Esophagus squamous epithelium (tissue), 5 donors: ENCODE data around the gene KMT2E. TPM values are rescaled to one million over a fixed set of nuclear protein-coding genes. Genes with fewer than 3 reads are reported as not detected.
"Not testable (repeated sequence)": the region's sequence is repeated elsewhere in the genome, so short reads cannot be mapped to it uniquely, and the experiment has no call there.

Experiments used
- DNase-seq: peaks from one replicate; lab custom pipeline; 2025; lab: John Stamatoyannopoulos, UW
- H3K27ac ChIP-seq, 4 donors: fragments of 200-600 bp; sonication (generic); one replicate each; pipeline ENCODE4 v1.5.1; 2016 to 2019; ENCODE audit warnings: mild to moderate bottlenecking in 1 of 4
- H3K27me3 ChIP-seq, 4 donors: fragments of 200-600 bp; sonication (generic); 1 replicate in 3 of 4; 2 replicates in 1 of 4; pipeline versions ENCODE4 v1.5.1 to v1.6.0; 2017 to 2021; ENCODE audit warnings: antibody characterized with exemption in 1 of 4
- H3K36me3 ChIP-seq, 3 donors: fragments of 200-600 bp; sonication (generic); one replicate each; pipeline ENCODE4 v1.5.1; 2016 to 2019
- H3K4me1 ChIP-seq, 3 donors: fragments of 200-600 bp; sonication (generic); one replicate each; pipeline ENCODE4 v1.5.1; 2017 to 2019
- H3K4me3 ChIP-seq, 4 donors: fragments of 200-600 bp; sonication (generic); 1 replicate in 3 of 4; 2 replicates in 1 of 4; pipeline ENCODE4 v1.5.1; 2016 to 2019; ENCODE audit warnings: mild to moderate bottlenecking in 2 of 4, moderate library complexity in 1 of 4
- H3K9me3 ChIP-seq, 3 donors: fragments of 200-600 bp; sonication (generic); one replicate each; pipeline ENCODE4 v1.5.1; 2016 to 2019
- CTCF ChIP-seq, 6 experiments: fragments of 450-650 bp in 4 of 6; fragments of 200-600 bp in 2 of 6; sonication (generic) in 2 of 6; IDR thresholded peaks; one replicate each; pipeline ENCODE4 v1.5.1; 2016 to 2019; ENCODE audit warnings: antibody characterized with exemption in 6 of 6, mild to moderate bottlenecking in 4 of 6, moderate library complexity in 4 of 6
- POLR2A ChIP-seq, 4 donors: fragments of 450-650 bp; IDR thresholded peaks; one replicate each; pipeline ENCODE4 v1.6.1; 2017; ENCODE audit warnings: antibody characterized with exemption in 4 of 4, mild to moderate bottlenecking in 4 of 4, moderate library complexity in 3 of 4
- WGBS, 2 donors: methylation state at CpG; one replicate each; pipeline ENCODE4 v1.1.5; 2018; 5-methylcytosine and 5-hydroxymethylcytosine counted together
- intact Hi-C: fragments of 100-400 bp; cut with DNase I; formaldehyde crosslinking; loops from one replicate; pipeline ENCODE4 v1.15.0; 2022
- total RNA-seq, 4 donors: library from RNA; depleted of rRNA; stranded (reverse); fragments of >200 nt; gene quantifications; one replicate each; pipeline ENCODE4 v1.1.0, GENCODE V29; 2016
- donor health status: DM: yes; HTN: yes; CAD: no.

KMT2E gene
- total RNA-seq, 4 donors from 2014 or later = 37.2 to 80.5 (median 54.4) TPM

DNA sequence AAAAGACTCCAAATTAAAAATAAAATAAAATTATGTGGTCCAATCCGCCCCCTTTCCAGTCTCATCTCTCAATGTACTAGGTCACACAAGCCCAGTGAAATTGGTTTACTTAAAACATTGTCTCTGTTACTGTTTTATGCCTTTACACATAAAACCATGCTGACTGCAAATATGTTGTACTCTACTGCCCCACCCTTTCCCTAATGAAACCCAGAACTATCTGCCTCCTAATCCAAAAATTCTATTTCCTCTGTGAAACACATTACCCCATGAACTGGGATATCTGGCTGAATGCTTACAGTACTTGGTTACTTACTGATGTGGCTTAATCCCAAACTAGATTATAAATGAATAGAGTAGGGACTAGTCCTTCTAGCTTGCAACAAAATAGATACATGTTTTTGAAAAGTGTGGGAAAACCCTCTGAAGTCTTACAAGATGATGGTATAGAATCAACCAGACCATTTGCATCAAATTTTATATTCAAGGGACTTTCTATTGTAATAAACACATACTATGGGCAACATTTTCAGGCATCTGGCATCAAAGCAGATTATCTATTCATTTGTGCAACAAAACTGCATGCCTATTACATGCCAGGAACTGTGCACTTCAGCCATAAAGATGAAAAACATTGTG is 10.0 kb upstream of the KMT2E start:
- intact Hi-C loops = no loop called here
- no peak for DNase-seq
- TF ChIP-seq POLR2A (IDR thresholded peaks at IDR 0.05) (no peak), CTCF (IDR thresholded peaks at IDR 0.05) (no peak)
- Histone ChIP-seq H3K27ac (peak overlapping the region; percentile 61 to 87 (median 84)), H3K27me3 (no peaks in the 10 kb centered on the region), H3K36me3 (peaks cover 0 to 12% (median 0%) of the 10 kb centered on the region in 3 donors), H3K4me1 (peaks cover 27 to 100% (median 79%) of the 10 kb centered on the region in 3 donors), H3K9me3 (no peaks in the 10 kb centered on the region), H3K4me3 (peak overlapping the region in 1 of 4 donors; percentile 13)
- 60 to 77% methylated on average over 1 of the region's 1 CpG for WGBS, 2 donors

- DNase-seq, H3K27me3 ChIP-seq, H3K9me3 ChIP-seq, intact Hi-C loops, H3K4me3 ChIP-seq: not testable (repeated sequence)
- Histone ChIP-seq H3K36me3 (peaks cover 0 to 12% (median 0%) of the 10 kb centered on the region in 3 donors), H3K4me1 (peaks cover 31 to 100% (median 78%) of the 10 kb centered on the region in 3 donors), H3K27ac (peak overlapping the region; percentile 7 to 87 (median 50))
- WGBS, 2 donors = 74 to 89% methylated on average over 6 to 8 of the region's 8 CpGs
Measured at GRCh38 chr7:105005006-105005405, 9.0 kb upstream of the KMT2E start.

DNA sequence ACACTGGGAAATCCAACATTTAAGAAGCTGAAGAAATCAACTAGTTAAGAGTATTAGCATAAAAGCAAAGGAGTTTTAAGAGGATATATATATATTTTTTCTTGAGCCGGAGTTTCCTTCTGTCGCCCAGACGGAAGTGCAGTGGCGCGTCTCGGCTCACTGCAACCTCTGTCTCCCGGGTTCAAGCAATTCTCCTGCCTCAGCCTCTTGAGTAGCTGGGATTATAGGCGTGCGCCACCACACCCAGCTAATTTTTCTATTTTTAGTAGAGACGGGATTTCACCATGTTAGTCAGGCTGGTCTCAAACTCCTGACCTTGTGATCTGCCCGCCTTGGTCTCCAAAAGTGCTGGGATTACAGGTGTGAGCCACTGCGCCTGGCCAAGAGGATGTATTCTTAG is 8.5 kb upstream of the KMT2E start:
- 87 to 90% methylated on average over 10 to 12 of the region's 12 CpGs for WGBS, 2 donors
- H3K27ac ChIP-seq, DNase-seq, H3K9me3 ChIP-seq, H3K4me3 ChIP-seq, H3K27me3 ChIP-seq, intact Hi-C loops: not testable (repeated sequence)
- peaks cover 0 to 12% (median 0%) of the 10 kb centered on the region in 3 donors for H3K36me3 ChIP-seq
- H3K4me1 ChIP-seq = peaks cover 31 to 100% (median 74%) of the 10 kb centered on the region in 3 donors

DNA sequence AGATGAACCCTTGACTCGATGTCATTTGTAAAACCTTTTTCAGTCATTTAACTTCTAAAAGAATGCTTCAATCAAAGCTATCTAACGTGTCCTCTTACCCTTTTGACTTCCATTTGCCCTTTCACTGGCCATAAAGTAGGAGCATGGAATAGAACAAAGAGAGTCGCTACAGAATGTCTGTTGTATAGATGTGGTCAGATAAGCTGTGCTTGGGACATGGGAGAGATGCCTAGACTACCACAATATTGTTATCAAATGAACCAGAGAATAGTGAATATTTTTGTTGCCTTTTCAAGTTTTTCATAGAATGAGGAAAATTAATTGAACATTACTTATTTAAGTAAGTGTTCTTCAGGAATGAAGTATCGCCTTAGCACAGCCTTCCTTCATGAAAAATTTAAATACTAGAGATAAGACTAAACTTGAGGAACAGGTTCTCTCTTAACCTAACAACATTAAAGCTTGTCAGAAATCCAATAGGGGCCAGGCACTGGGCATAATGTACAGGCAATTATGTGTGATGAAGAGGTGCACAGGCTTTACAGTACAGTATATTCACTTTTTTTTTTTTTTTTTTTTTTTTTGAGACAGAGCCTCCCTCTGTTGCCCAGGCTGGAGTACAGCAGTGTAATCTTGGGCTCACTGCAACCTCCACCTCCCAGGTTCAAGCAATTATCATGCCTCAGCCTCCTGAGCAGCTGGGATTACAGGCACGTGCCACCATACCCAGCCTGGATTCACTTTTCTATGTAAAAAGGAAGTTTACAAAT is 7.5 kb upstream of the KMT2E start:
- H3K4me1 ChIP-seq = peaks cover 28 to 98% (median 67%) of the 10 kb centered on the region in 3 donors
- H3K9me3 ChIP-seq = no peaks in the 10 kb centered on the region
- H3K27ac ChIP-seq = peak overlapping the region; percentile 22 to 99 (median 43)
- 37 to 42% methylated on average over 5 of the region's 5 CpGs for WGBS, 2 donors
- TF ChIP-seq POLR2A (IDR thresholded peaks at IDR 0.05) (no peak), CTCF (IDR thresholded peaks at IDR 0.05) (no peak)
- DNase-seq = no peak
- H3K4me3 ChIP-seq = no peak overlapping the region
- H3K36me3 ChIP-seq = peaks cover 0 to 6% (median 0%) of the 10 kb centered on the region in 3 donors
- H3K27me3 ChIP-seq = no peaks in the 10 kb centered on the region
- intact Hi-C loops = no loop called here

- Histone ChIP-seq H3K36me3 (peaks cover 0 to 6% (median 0%) of the 10 kb centered on the region in 3 donors), H3K27ac (peak overlapping the region in 3 of 4 donors; percentile 53 to 100 (median 99)), H3K4me1 (peaks cover 28 to 91% (median 62%) of the 10 kb centered on the region in 3 donors), H3K9me3 (no peaks in the 10 kb centered on the region), H3K4me3 (peak overlapping the region in 1 of 4 donors; percentile 1), H3K27me3 (no peaks in the 10 kb centered on the region)
- intact Hi-C loops = no loop called here
- no peak for DNase-seq
- TF ChIP-seq CTCF (IDR thresholded peaks at IDR 0.05) = no peak
- no peak for TF ChIP-seq POLR2A (IDR thresholded peaks at IDR 0.05)
- WGBS, 2 donors = 83 to 86% methylated on average over 5 of the region's 5 CpGs
Measured at GRCh38 chr7:105007298-105007697, 6.7 kb upstream of the KMT2E start.
